ENCODE measurements around the gene RNF25.

Gene RNF25

DNA sequence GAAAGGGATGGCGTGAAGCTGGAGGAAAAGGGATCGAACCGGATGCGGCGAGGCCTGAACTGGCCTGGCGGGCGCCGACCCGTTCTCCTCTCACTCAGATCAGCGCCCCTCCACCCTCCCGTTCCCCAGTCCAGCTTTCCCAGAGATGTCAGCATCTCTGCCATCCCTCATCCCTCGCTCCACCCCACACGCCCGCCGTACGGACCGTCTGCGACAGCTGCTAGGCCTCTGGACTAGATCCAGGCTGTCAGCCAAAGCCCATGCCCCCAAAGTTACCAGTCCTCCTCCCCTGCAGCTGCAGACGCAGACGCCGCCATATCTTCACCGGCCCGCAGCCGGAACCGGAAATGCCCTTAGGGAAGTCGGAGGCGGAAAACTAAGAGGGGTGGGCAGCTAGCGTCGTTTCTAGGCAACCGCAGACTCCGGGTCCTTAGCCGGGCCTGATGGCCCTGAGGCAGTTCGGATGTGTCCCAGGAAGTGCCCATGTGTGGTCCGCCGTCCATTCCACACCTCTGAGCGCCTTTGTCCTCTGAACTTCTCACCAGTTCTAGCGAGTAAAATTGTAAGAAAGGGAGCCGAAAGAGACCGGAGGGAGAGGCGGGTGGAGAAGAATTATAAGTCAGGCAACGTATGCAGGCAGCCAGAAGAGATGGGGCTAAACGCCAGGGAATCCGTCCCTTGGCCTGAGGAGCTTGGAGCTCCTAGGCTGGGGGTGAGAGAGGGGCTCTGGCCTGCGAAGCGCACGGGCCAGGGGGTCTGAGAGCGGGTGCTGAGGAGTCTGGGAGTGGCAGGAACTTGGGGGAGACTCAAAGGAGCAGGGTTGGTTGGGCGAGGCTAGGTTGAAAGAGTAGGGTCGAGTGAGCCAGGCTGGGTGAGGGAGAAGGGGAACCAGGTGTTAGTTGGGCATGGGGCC lies at the start of gene RNF25, which contains the start of gene STK36:
Gene RNF25, minus strand, starts transcription at position 349 of the 913 bp plus-strand sequence. Its CDS starts 32 bp downstream, at position 317.
Gene STK36, plus strand, starts transcription at position 433 of the 913 bp plus-strand sequence. CDS start 744 bp downstream, outside the sequence.
- TF ChIP-seq, protein P1, sequence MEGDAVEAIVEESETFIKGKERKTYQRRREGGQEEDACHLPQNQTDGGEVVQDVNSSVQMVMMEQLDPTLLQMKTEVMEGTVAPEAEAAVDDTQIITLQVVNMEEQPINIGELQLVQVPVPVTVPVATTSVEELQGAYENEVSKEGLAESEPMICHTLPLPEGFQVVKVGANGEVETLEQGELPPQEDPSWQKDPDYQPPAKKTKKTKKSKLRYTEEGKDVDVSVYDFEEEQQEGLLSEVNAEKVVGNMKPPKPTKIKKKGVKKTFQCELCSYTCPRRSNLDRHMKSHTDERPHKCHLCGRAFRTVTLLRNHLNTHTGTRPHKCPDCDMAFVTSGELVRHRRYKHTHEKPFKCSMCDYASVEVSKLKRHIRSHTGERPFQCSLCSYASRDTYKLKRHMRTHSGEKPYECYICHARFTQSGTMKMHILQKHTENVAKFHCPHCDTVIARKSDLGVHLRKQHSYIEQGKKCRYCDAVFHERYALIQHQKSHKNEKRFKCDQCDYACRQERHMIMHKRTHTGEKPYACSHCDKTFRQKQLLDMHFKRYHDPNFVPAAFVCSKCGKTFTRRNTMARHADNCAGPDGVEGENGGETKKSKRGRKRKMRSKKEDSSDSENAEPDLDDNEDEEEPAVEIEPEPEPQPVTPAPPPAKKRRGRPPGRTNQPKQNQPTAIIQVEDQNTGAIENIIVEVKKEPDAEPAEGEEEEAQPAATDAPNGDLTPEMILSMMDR (IDR thresholded peaks at IDR 0.05), result no peak
- intact Hi-C loops (cut with DNase I; ENCODE audit: low total_unique reads), result no loop called here
- H3K4me3 ChIP-seq, result peak within 1 kb of the TSS; percentile 64 to 75
- H3K27me3 ChIP-seq, result no peaks in the 10 kb centered on the region
- H3K27ac ChIP-seq, result peak within 1 kb of the TSS; percentile 71 to 80
- H3K4me1 ChIP-seq, result peaks cover 0 to 18% (median 14%) of the 10 kb centered on the region in 4 donors
- H3K36me3 ChIP-seq, result peaks cover 19 to 45% (median 24%) of the 10 kb centered on the region in 3 donors
- no peaks in the 10 kb centered on the region for H3K9me3 ChIP-seq
- peak; percentile 81 to 88 for DNase-seq

DNA sequence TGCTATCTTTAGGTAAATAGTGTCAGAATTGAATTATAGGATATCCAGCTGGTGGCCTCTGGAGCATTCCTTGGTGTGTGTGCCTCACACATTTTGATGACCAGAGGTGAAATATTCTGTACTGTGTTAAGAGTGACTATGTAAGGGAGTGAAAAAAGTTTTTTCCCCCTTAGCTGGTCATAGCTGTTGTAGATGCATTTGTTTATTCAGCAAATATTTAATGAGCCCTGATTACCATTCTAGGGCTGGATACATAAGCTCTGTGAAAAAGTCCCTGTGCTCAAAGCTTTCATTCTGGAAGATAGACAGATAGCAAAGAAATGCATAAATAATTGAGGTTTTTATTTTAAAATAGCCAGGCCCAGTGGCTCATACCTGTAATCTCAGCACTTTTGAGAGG lies 49.7 kb upstream of the RNF25 start:
- Histone ChIP-seq H3K36me3 (peaks cover 0 to 5% (median 0%) of the 10 kb centered on the region in 3 donors), H3K4me1 (no peaks in the 10 kb centered on the region), H3K9me3 (peaks cover 0 to 6% (median 3%) of the 10 kb centered on the region in 3 donors), H3K27me3 (no peaks in the 10 kb centered on the region), H3K27ac (no peak overlapping the region), H3K4me3 (no peak overlapping the region)
- DNase-seq, result no peak
- intact Hi-C loops (cut with DNase I; ENCODE audit: low total_unique reads), result no loop called here
- TF ChIP-seq, protein P1 (IDR thresholded peaks at IDR 0.05), result no peak

- no peak overlapping the region for H3K4me3 ChIP-seq
- peaks cover 0 to 9% (median 0%) of the 10 kb centered on the region in 3 donors for H3K36me3 ChIP-seq
- no peak for DNase-seq
- no peaks in the 10 kb centered on the region for H3K9me3 ChIP-seq
- H3K27ac ChIP-seq, result no peak overlapping the region
- TF ChIP-seq, protein P1 (IDR thresholded peaks at IDR 0.05), result no peak
- intact Hi-C loops (cut with DNase I; ENCODE audit: low total_unique reads), result no loop called here
- H3K27me3 ChIP-seq, result no peaks in the 10 kb centered on the region
- no peaks in the 10 kb centered on the region for H3K4me1 ChIP-seq
These were observed 48.5 kb upstream of the RNF25 start for GRCh38 chr2:218720048-218721041.

- no peak for DNase-seq
- H3K9me3 ChIP-seq, result no peaks in the 10 kb centered on the region
- H3K36me3 ChIP-seq, result peaks cover 0 to 10% (median 0%) of the 10 kb centered on the region in 3 donors
- intact Hi-C loops (cut with DNase I; ENCODE audit: low total_unique reads), result loop anchor here (5.0 kb wide), 1 partner anchor 123 kb away; no protein-coding TSS in a partner anchor
- no peaks in the 10 kb centered on the region for H3K27me3 ChIP-seq
- TF ChIP-seq, protein P1 (IDR thresholded peaks at IDR 0.05), result no peak
- no peaks in the 10 kb centered on the region for H3K4me1 ChIP-seq
- H3K27ac ChIP-seq, result no peak overlapping the region
- H3K4me3 ChIP-seq, result no peak overlapping the region
These were observed 47.7 kb upstream of the RNF25 start for GRCh38 chr2:218719457-218719856.

DNA sequence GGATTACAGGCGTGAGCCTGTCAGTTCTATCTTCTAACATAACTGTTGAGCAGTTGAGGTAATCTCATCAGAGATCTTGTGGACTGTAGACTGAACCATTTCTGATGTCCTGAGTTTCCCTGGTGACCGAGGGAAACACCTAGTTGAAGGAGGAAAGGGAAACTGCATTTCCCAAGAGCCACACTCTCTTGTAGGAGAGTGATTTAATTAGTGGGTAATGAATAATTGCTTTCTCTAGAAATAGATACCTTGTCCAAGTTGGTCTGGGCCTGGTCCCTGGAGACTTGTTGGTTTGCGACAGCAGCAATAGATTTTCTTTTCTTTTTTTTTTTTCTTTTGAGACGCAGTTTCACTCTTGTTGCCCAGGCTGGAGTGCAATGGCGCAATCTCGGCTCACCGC lies 46.3 kb upstream of the RNF25 start:
- H3K4me1 ChIP-seq, result no peaks in the 10 kb centered on the region
- TF ChIP-seq, protein P1 (IDR thresholded peaks at IDR 0.05), result no peak

More for the DNA sequence above, 46.3 kb upstream of the RNF25 start:
- intact Hi-C loops (cut with DNase I; ENCODE audit: low total_unique reads), result loop anchor here (5.0 kb wide), 1 partner anchor 124 kb away; no protein-coding TSS in a partner anchor
- peaks cover 0 to 10% (median 0%) of the 10 kb centered on the region in 3 donors for H3K36me3 ChIP-seq
- H3K27me3 ChIP-seq, result no peaks in the 10 kb centered on the region
- H3K9me3 ChIP-seq, result no peaks in the 10 kb centered on the region
- no peak overlapping the region for H3K4me3 ChIP-seq
- H3K27ac ChIP-seq, result no peak overlapping the region
- no peak for DNase-seq

Data from tibial artery (tissue), 4 donors.